GM18867 (cell line): ENCODE data around the gene RPLP1.

ENCODE experiments used
- ATAC-seq: cut with Tn5 transposase; IDR thresholded peaks from one replicate; pipeline ENCODE4 v1.9.1; 2021; ENCODE audit warnings: mild to moderate bottlenecking, moderate library complexity; ENCODE audit not compliant: unreplicated experiment

Gene RPLP1

GRCh38 chr15:69468241-69469121 lies 15.9 kb downstream of the RPLP1 start:
- peak; percentile 76 for ATAC-seq

- ATAC-seq: no peak
Measured at GRCh38 chr15:69469467-69470201, 17.0 kb downstream of the RPLP1 start.

GRCh38 chr15:69472046-69472445 lies 19.4 kb downstream of the RPLP1 start:
- ATAC-seq: no peak

GRCh38 chr15:69472562-69472961 lies 19.9 kb downstream of the RPLP1 start:
- ATAC-seq: no peak

- no peak for ATAC-seq
Measured at GRCh38 chr15:69474291-69474690, 21.7 kb downstream of the RPLP1 start.

GRCh38 chr15:69474846-69475455 lies 22.3 kb downstream of the RPLP1 start:
- ATAC-seq: no peak

- ATAC-seq: no peak
Measured at GRCh38 chr15:69475769-69476358, 23.2 kb downstream of the RPLP1 start.

- no peak for ATAC-seq
Measured at GRCh38 chr15:69476704-69477473, 24.3 kb downstream of the RPLP1 start.

- ATAC-seq: no peak
Measured at GRCh38 chr15:69478259-69478781, 25.7 kb downstream of the RPLP1 start.

- ATAC-seq: no peak
Measured at GRCh38 chr15:69479081-69479480, 26.5 kb downstream of the RPLP1 start.

- ATAC-seq: no peak
Measured at GRCh38 chr15:69479971-69480370, 27.4 kb downstream of the RPLP1 start.

- no peak for ATAC-seq
Measured at GRCh38 chr15:69480932-69481331, 28.3 kb downstream of the RPLP1 start.

GRCh38 chr15:69482686-69483256 lies 30.2 kb downstream of the RPLP1 start:
- no peak for ATAC-seq

GRCh38 chr15:69484837-69485236 lies 32.2 kb downstream of the RPLP1 start:
- ATAC-seq: no peak

- ATAC-seq: no peak
Measured at GRCh38 chr15:69486481-69487110, 34.0 kb downstream of the RPLP1 start.

- no peak for ATAC-seq
Measured at GRCh38 chr15:69489073-69489571, 36.5 kb downstream of the RPLP1 start.

GRCh38 chr15:69490356-69491037 lies 37.9 kb downstream of the RPLP1 start:
- no peak for ATAC-seq

- ATAC-seq: no peak
Measured at GRCh38 chr15:69491038-69491505, 38.5 kb downstream of the RPLP1 start.

- ATAC-seq: no peak
Measured at GRCh38 chr15:69493406-69493805, 40.8 kb downstream of the RPLP1 start.
